ENCODE data around the gene BCAP29.

BCAP29 gene

GRCh38 chr7:107551936-107552335 is 28.1 kb upstream of the BCAP29 start:
- H3K4me3 ChIP-seq (ENCODE audit: low read length), result no peak overlapping the region
- TF ChIP-seq, protein P1, sequence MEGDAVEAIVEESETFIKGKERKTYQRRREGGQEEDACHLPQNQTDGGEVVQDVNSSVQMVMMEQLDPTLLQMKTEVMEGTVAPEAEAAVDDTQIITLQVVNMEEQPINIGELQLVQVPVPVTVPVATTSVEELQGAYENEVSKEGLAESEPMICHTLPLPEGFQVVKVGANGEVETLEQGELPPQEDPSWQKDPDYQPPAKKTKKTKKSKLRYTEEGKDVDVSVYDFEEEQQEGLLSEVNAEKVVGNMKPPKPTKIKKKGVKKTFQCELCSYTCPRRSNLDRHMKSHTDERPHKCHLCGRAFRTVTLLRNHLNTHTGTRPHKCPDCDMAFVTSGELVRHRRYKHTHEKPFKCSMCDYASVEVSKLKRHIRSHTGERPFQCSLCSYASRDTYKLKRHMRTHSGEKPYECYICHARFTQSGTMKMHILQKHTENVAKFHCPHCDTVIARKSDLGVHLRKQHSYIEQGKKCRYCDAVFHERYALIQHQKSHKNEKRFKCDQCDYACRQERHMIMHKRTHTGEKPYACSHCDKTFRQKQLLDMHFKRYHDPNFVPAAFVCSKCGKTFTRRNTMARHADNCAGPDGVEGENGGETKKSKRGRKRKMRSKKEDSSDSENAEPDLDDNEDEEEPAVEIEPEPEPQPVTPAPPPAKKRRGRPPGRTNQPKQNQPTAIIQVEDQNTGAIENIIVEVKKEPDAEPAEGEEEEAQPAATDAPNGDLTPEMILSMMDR (conservative IDR thresholded peaks at IDR 0.05; ENCODE audit: low read length), result no peak
- DNase-seq (ENCODE audit: low read depth), result peak; percentile 13

DNA sequence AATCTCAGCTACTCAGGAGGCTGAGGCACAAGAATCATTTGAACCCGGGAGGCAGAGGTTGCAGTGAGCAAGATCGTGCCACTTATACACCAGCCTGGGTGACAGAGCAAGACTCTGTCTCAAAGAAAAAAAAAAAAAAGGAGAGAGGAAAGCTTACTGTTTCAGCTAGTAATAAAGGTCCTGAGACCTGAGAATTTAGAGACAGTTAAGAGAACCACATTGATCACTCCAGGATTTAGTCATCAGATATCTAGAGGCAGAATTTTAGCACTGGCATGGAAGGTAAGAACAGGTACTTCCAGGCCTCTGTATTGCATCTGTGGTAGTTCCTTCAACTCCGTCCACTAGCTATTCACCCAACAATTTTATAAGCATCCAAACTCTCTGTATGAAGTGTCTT is 24.2 kb upstream of the BCAP29 start:
- H3K4me3 ChIP-seq (ENCODE audit: low read length), result no peak overlapping the region
- no peak for DNase-seq (ENCODE audit: low read depth)
- TF ChIP-seq, protein P1 (conservative IDR thresholded peaks at IDR 0.05; ENCODE audit: low read length), result no peak

DNA sequence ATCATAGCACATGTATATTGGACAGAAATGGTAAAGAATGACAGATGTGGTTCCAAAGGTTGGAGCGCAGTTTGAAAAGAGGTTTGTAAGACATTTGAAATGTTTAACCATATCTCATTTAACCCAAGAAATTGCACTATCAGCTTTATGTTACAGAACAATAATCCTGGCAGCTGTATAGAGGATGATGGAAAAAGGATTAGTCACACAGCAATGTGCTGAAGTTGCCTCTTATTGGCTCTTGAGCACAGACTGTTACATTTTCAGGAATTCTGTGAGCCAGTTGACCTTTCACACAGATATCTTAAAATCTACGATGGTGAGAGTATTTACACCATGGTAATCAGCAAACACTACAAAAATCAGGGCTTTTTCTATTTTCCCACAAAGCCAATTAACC is 20.2 kb upstream of the BCAP29 start:
- H3K4me3 ChIP-seq (ENCODE audit: low read length), result no peak overlapping the region
- TF ChIP-seq, protein P1 (conservative IDR thresholded peaks at IDR 0.05; ENCODE audit: low read length), result no peak
- DNase-seq (ENCODE audit: low read depth), result peak; percentile 75

DNA sequence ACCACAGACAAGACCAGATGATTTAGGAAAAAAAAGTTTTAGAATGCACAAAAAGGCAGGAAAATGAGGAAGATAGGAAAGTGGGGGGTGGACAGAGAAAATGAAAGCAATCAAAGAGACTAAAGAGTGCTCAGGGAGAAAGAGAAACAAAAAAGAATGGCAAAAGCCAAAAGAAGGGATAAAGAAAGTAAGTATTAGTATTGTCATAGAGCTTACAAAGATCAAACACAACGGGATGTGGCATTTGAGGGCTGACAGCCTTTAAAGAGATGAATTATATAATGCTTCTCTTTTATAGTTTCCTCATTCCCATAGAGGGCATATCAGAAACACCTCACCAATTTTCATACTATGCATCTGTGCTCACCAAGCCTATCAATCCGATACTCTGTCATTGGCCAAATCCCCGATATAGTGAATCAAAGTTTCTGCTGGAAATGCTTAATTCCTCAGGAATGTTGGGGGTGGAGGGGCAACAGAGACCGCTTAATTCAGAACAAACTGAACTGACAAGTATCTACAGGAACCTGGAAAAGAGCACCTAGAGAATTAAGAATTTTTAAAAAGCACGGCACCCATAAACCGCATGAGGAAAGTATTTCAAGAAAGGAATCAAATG is 19.0 kb upstream of the BCAP29 start:
- H3K4me3 ChIP-seq (ENCODE audit: low read length), result peak overlapping the region; percentile 6
- TF ChIP-seq, protein P1 (conservative IDR thresholded peaks at IDR 0.05; ENCODE audit: low read length), result no peak
- no peak for DNase-seq (ENCODE audit: low read depth)

DNA sequence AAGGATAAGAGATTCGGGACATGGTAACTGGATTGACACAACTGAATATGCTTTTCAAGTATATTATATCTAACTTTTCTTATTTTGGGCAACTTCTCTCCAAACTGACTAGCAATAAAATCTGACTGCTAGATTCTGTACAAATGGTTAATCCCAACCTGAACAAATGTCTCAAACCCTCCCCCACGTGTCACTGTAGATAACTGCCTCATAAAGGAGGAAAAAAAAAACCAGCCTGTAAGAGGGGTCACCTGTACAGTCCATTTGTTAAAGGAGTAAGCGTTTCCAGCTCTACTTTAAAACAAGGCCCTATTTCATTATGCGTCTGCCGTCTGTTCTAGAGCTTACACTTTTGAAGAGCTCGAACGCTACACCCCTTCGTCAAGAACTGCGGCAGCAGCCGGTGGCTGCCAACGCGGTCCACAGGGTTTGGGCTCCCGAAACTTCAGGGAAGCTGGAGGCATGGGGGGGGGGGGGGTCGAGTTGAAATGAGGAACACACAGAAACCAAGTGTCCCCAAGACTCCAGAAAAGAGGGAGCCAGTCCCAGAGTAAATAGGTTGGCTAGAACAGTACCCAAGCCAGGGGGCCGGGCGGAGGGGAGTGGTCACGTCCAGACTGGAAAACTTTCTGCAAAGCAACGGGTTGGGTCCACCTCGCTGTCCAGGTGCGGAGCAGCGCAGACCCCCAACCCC is 16.8 kb upstream of the BCAP29 start:
- peak overlapping the region; percentile 95 for H3K4me3 ChIP-seq (ENCODE audit: low read length)
- peak; percentile 15 for DNase-seq (ENCODE audit: low read depth)
- TF ChIP-seq, protein P1 (conservative IDR thresholded peaks at IDR 0.05; ENCODE audit: low read length), result no peak

DNA sequence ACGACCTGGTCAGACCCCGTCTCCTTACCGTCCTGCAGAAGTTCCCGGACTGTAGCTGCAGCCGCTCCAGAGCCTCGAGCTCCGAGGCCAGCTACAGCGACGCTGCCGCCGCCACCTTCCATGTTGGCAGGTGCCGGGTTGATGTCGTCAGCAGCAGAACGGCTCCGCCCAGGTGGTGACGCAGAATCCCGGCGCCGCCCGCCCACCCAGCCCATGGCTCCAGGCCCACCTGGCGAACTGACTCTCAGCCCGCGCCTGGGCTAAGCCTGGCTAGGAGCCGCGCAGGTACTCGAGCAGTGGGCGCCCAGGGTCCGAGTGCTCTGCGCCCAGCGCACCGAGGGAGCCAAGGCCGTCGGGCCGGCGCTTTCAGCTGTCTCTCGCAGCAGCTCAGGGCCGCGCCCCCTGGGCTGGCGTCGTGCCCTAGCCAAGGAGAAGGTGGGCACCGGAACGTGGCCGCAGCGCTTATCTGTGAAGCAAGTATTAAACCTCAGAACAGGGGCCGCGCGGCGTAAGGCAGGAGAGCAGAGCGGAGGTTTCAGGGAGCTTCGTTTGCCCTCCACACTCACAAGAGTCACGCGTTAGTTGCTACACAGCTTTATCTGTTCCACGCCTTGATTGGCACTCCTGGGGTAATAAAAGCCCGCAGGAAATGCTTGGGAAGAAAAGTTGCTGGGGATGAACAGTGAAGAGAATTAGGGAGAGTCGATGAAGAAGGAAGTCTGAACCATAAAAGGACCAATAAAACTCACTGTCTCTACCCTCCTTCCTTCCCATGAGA is 16.1 kb upstream of the BCAP29 start, which contains the start of the genes COG5 and DUS4L:
Gene COG5, minus strand, starts transcription at position 146 of the 778 bp plus-strand sequence. Its CDS starts 24 bp downstream, at position 122.
Gene DUS4L, plus strand, starts transcription at position 197 of the 778 bp plus-strand sequence. CDS start 3,100 bp downstream, outside the sequence.
- H3K4me3 ChIP-seq (ENCODE audit: low read length), result peak within 1 kb of the TSS; percentile 95
- DNase-seq (ENCODE audit: low read depth), result peak; percentile 74
- TF ChIP-seq, protein P1 (conservative IDR thresholded peaks at IDR 0.05; ENCODE audit: low read length), result no peak

Data from AG10803 (cell line).